SK-N-MC (cell line): ENCODE data around the gene ACTL7A.

Source experiments
- DNase-seq: peaks from one replicate; pipeline ENCODE4 v3.0.0-alpha.2; 2011; ENCODE audit warnings: low read depth, low spot score
- H3K27ac ChIP-seq: fragments of 200-600 bp; sonication (generic); 2 replicates; pipeline ENCODE4 v1.5.1; 2016; ENCODE audit warnings: mixed run types
- H3K36me3 ChIP-seq: fragments of 200-600 bp; sonication (generic); 2 replicates; pipeline ENCODE4 v1.6.1; 2017; ENCODE audit warnings: antibody characterized with exemption, low read length, mixed read lengths; ENCODE audit not compliant: insufficient read depth
- H3K4me3 ChIP-seq: fragments of 200-600 bp; sonication (generic); 2 replicates; pipeline ENCODE4 v1.5.1; 2016
- H3K9ac ChIP-seq: fragments of 200-600 bp; sonication (generic); 2 replicates; pipeline ENCODE4 v1.8.0; 2017; ENCODE audit warnings: mixed run types, mixed read lengths; ENCODE audit not compliant: insufficient read length
- H3K9me3 ChIP-seq: fragments of 200-600 bp; sonication (generic); 2 replicates; pipeline ENCODE4 v1.6.1; 2017; ENCODE audit warnings: low read depth, mild to moderate bottlenecking, antibody characterized with exemption, low read length, moderate library complexity, mixed read lengths
- EZH2 ChIP-seq: fragments of 200-600 bp; sonication (generic); IDR thresholded peaks from one replicate; pipeline ENCODE4 v1.6.1; 2017; ENCODE audit warnings: antibody characterized with exemption
- FOXP2 ChIP-seq: optimal IDR thresholded peaks from 2 replicates; pipeline ENCODE3; 2011; ENCODE audit warnings: mild to moderate bottlenecking, moderate library complexity; ENCODE audit not compliant: insufficient read depth; ENCODE audit errors: extremely low read length, control extremely low read depth
- POLR2AphosphoS5 ChIP-seq: IDR thresholded peaks from 2 replicates; pipeline ENCODE4 v1.6.1; 2012; ENCODE audit warnings: mild to moderate bottlenecking, low read depth, low read length, borderline replicate concordance

ACTL7A gene

GRCh38 chr9:108865037-108865436, 3.0 kb downstream of the ACTL7A start:
- no peak overlapping the region for H3K4me3 ChIP-seq
- TF ChIP-seq EZH2 (no peak), POLR2AphosphoS5 (no peak), FOXP2 (no peak)
- DNase-seq: no peak
- H3K36me3 ChIP-seq: peaks cover 9% of the 10 kb centered on the region; the same call in 1 of the 2 replicates
- no peak overlapping the region for H3K9ac ChIP-seq
- no peaks in the 10 kb centered on the region for H3K9me3 ChIP-seq
- H3K27ac ChIP-seq: no peak overlapping the region

DNA sequence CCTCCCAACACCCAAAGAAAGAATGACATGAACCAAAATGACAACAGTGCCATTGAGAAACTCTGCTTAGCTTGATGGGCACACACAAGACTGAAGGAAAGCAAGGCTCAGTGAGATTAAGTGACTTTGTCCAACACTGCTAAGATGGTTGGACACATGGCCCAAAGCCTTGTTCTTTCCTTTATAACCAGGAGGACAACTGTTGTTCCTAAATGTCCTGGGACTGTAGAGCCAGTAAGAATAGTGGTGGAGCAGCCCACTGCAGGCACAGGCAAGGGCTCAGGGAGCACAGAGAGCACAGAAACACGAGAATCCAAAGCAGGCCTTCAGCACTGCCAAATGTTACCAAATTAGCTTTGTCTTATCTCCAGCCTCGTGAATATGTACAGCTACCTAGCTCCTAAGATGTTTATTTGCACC, 3.9 kb downstream of the ACTL7A start:
- DNase-seq: no peak
- Histone ChIP-seq H3K9me3 (no peaks in the 10 kb centered on the region), H3K27ac (no peak overlapping the region), H3K9ac (no peak overlapping the region), H3K36me3 (peaks cover 14% of the 10 kb centered on the region), H3K4me3 (no peak overlapping the region)
- TF ChIP-seq FOXP2 (no peak), POLR2AphosphoS5 (no peak), EZH2 (no peak)

DNA sequence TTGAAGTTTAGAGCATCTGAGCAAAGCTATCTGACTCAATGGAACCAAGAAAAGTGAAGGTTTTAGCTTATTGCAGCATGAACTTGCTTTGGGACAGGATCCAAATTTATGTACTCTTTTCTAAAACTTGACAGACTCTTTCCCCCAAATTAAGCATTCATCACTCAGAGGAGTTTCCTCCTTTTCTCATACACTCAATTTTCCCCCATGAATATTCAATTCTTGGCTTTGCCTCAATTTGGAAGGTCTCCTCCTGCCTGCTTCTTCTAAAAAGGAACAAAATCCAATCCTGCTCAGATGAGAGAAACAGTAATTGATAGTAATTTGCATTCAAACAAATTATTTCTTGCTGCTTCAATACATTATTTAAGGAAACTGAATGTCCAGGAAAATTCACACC, 5.0 kb downstream of the ACTL7A start:
- H3K27ac ChIP-seq: no peak overlapping the region
- peaks cover 25% of the 10 kb centered on the region for H3K36me3 ChIP-seq
- no peak overlapping the region for H3K9ac ChIP-seq
- H3K9me3 ChIP-seq: no peaks in the 10 kb centered on the region
- TF ChIP-seq EZH2 (no peak), POLR2AphosphoS5 (no peak), FOXP2 (no peak)
- no peak overlapping the region for H3K4me3 ChIP-seq
- no peak for DNase-seq

- H3K36me3 ChIP-seq: peaks cover 28% of the 10 kb centered on the region
Observed at GRCh38 chr9:108867829-108868228, 5.8 kb downstream of the ACTL7A start.

DNA sequence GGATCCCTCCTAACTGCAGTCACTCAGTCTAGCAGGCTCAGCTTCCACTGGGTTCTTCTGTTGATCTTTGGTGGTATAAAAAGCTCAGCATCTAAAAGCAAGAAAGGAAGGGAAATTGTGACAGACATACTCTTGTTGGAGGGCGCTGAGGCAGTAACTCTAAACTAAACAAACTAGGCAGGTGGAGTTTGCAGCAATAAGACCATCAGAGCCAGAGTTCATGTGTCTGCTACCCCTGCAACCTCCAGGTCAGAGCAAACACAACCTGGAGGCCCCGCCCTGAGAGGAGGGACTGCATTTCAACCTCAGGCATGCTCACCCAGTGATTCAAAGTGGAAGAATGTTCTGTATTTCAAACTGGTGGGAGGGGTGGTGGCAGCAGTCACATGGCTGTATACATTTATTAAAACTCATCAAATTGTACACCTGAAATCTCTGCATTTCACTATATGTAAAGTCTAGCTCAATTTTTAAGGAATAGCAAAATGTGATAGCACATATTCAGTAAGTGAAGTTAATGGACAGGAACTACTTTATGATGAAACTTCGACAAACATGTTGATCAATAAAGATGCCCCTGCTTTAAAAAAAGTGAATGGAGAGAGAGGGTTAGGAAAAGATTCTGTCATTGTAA, 7.1 kb downstream of the ACTL7A start:
- no peak overlapping the region for H3K4me3 ChIP-seq
- no peak overlapping the region for H3K27ac ChIP-seq
- H3K9me3 ChIP-seq: no peaks in the 10 kb centered on the region
- TF ChIP-seq EZH2: no peak
- no peak for TF ChIP-seq POLR2AphosphoS5
- no peak for TF ChIP-seq FOXP2
- DNase-seq: no peak
- H3K9ac ChIP-seq: no peak overlapping the region
- H3K36me3 ChIP-seq: peaks cover 40% of the 10 kb centered on the region

More at GRCh38 chr9:108867829-108868228, 5.8 kb downstream of the ACTL7A start:
- H3K9ac ChIP-seq: no peak overlapping the region
- DNase-seq: no peak
- TF ChIP-seq POLR2AphosphoS5 (no peak), FOXP2 (no peak), EZH2 (no peak)
- H3K27ac ChIP-seq: no peak overlapping the region
- H3K4me3 ChIP-seq: no peak overlapping the region
- no peaks in the 10 kb centered on the region for H3K9me3 ChIP-seq

GRCh38 chr9:108874058-108874788, 12.2 kb downstream of the ACTL7A start:
- Histone ChIP-seq H3K9ac (no peak overlapping the region), H3K27ac (no peak overlapping the region), H3K9me3 (no peaks in the 10 kb centered on the region), H3K36me3 (peaks cover 53% of the 10 kb centered on the region), H3K4me3 (no peak overlapping the region)
- DNase-seq: no peak
- TF ChIP-seq POLR2AphosphoS5 (no peak), FOXP2 (no peak), EZH2 (no peak)

GRCh38 chr9:108876425-108876824, 14.4 kb downstream of the ACTL7A start:
- Histone ChIP-seq H3K9ac (no peak overlapping the region), H3K36me3 (peaks cover 53% of the 10 kb centered on the region), H3K9me3 (no peaks in the 10 kb centered on the region), H3K4me3 (no peak overlapping the region), H3K27ac (no peak overlapping the region)
- DNase-seq: no peak
- TF ChIP-seq EZH2: no peak
- TF ChIP-seq POLR2AphosphoS5: no peak
- TF ChIP-seq FOXP2: no peak

DNA sequence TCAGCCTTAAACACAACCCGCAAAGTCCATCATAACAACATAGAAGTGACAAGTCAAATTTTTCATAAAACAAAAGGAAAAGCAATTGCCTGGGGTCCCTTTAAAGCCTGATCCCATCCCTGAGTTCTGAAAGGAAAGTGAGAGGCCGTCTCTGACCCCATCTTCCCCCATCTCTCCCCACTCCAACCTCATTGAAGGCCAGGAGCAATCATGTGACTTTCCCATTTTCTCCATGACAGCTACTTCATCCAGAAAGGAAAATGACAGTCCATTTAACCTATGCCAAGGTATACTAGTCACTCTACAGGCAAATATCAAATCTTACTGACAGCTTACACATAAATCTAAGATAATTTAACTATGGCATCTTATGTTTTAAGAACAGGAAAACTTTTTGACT, 15.5 kb downstream of the ACTL7A start:
- Histone ChIP-seq H3K9ac (no peak overlapping the region), H3K27ac (no peak overlapping the region), H3K36me3 (peaks cover 51% of the 10 kb centered on the region), H3K4me3 (no peak overlapping the region), H3K9me3 (no peaks in the 10 kb centered on the region)
- TF ChIP-seq FOXP2 (no peak), POLR2AphosphoS5 (no peak), EZH2 (no peak)
- DNase-seq: no peak

GRCh38 chr9:108880738-108881316, 18.8 kb downstream of the ACTL7A start:
- Histone ChIP-seq H3K27ac (no peak overlapping the region), H3K36me3 (peaks cover 44% of the 10 kb centered on the region), H3K9me3 (no peaks in the 10 kb centered on the region), H3K4me3 (no peak overlapping the region), H3K9ac (no peak overlapping the region)
- DNase-seq: no peak
- TF ChIP-seq POLR2AphosphoS5: no peak
- no peak for TF ChIP-seq FOXP2
- TF ChIP-seq EZH2: no peak
